HG02610 (cell line): Measurements from ENCODE around the gene GMFB.

Experiments used
- ATAC-seq: cut with Tn5 transposase; IDR thresholded peaks from one replicate; pipeline ENCODE4 v1.9.1; 2021; ENCODE audit warnings: mild to moderate bottlenecking, moderate library complexity; ENCODE audit not compliant: unreplicated experiment

The GMFB gene

DNA sequence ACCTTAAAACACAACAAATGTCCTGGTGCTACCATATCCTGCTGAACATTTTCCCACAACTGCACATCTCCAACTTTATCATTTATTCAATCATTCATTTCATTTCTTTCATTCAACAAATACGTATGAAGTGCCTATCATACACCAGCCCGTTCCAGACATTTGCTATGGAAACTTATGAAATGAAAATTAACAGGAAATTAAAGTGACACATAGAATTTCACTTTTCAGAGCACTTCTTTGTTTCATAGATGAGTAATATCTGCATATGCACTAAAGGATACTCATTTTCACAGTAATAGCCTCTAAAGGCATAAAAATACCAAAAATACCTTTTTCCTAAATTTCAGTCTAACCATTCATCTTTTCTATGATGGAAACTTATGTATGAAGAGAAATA lies 60.3 kb downstream of the GMFB start:
- no peak for ATAC-seq

DNA sequence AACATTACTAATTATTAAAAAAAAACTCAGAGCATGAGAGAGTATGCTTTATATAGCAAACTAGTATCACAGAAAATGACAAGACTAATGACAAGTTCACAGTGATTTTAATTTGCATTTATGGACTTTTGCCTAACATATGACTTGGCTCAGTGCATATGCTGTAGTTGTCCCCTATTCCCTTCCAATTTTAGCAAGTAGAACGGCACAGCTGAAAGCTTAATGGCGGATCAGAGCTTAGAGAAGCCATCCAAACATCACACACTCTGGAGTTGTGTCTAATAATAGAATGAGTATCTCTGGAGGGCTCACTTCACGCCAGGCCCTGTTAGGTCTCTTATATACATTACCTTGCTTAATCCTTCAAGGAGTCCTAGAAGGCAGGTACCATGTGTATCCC lies 60.9 kb downstream of the GMFB start:
- no peak for ATAC-seq

DNA sequence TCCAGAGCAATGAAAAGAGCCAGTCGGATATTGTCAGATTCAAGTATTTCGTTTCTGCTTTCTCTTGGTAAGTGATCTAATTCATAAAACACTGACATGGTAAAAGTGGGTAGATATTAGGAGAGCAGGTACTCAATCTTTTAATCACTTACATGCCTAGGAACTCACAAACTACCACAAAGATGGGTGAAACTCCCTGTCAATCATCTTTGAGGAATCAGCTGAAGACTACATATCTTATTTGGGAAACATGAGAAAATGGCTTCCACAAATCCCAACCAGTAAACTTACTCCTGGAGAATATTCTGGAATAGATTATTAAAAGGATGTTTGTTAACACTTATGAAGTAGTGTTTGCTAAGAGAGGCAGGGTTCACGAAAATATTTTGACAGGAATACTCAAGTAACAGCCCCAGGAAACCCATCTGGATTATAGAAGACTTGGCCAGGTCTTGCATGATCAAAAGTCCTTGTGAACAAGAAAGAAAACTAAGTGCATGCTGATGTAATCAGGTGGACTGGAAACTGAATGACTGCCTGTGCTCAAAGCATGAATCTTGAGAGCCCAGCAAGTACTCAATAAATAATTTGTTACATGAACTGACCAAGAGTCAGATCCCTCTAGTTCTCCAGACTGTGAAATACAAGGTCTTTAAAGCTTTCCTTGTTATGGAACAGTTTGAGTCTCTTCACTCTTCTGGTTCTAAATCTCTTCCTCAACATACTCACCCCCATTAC lies 63.1 kb downstream of the GMFB start:
- ATAC-seq: no peak

DNA sequence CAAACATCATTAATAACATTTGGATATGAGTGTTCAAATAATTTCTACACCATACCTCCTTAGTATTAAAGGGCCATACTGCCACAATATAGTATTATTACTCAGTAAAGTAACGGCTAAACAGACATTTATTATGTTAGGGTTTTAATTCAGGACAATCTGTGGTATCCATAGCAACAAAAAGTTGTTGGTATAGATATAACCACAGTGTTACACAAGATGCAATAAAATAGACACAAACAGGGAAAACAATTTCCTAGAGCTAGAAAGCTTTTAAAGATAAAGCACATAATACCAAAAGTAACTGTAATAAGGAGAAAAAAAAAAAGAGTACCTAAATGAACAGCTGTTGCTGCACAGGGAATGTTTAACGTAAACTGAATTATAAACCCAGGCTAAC lies 63.7 kb downstream of the GMFB start:
- no peak for ATAC-seq
